Activated CD8-positive, alpha-beta memory T cell treated with anti-CD3 and anti-CD28 coated beads, Interleukin-2, amount 50 U/mL, for 24 hours (primary cell): ENCODE measurements around the gene IRS2.

Source experiments
- DNase-seq: peaks from one replicate; pipeline ENCODE4 v3.0.0-alpha.2; 2020; ENCODE audit errors: extremely low read depth

IRS2 gene

DNA sequence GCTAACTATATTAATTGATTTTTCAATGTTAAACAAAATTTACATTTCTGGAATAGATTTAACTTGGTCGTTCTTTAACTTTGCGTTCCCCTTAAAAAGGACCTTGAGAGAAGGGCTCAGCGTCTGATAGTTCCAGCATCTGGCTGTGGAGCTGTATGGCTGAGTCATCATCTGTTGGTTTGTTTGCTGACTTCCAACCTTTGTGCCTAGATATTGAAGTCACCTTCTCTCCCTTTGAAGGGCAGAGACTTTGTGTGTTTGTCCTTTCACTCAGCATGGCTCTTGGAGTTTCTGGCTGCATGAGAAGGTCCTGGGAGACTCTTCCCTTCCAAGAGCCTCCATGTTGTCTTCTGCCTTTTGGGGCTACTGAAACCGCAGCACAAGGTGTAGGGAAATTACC, 16.6 kb upstream of the IRS2 start:
- no peak for DNase-seq

DNA sequence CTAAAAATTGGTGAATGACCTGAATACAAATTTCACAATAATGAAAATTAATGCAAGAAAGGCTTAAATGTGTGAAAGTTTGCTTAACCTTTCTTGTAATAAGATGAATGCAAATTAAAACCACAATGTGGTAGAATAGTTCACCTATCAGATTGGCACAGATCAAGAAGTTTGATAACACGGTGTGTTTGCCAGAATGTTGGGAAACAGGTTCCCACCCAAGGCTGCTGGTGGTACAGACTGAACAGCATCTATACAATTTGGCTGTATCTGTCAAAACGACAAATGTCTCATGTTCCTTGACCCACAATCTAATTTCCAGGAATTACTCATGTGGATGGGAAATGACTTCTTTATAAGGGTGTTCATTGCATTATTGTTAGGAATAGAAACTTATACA, 8.6 kb upstream of the IRS2 start:
- DNase-seq: no peak

DNA sequence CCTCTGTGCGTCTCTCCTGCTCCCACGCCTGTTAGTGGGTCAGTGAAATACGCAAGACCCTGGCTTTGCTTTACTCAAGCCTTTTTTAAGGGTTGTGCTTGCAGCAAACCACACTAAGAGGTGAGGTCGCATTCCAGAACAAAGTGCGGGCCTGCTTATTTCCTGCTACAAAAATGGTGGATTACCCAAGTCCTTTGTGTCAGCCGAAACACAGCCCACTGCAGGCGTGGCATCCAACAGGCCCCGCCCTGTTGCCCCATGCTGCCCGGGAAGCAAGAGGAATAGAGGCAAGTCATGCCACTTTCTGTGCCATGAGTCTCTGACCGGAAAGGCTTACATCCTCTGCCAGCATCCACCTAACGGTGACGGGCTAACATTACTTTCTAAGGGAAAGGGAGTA, 7.7 kb upstream of the IRS2 start:
- DNase-seq: no peak

DNA sequence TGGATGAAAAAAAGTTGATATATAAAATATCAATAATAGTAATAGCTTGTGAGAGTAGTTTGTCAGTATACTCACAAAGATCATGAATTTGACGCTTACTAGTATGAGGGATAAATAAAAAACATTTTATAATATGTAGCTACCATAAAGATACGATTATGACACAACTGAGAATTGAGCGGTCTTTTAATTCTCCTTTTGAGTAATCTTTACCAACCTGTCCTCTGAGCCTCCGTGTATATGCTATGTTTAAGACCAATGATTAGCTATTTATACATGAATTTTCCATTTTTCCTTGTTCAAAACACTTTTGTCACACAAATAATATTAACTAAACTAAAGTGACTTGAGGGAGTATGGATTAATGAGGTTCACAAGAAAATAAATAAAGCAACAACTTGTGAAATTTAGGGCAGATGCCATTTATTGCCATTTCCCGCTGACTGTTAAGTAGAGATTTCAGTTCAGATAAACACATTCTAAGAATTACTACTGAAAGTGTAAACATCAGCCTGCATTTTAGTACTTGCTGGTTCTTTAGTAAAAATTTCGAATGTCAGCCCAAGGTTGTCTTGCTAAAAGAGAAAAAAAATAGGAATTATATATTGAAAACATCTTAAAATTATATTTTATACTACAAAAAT, 6.2 kb upstream of the IRS2 start:
- no peak for DNase-seq

DNA sequence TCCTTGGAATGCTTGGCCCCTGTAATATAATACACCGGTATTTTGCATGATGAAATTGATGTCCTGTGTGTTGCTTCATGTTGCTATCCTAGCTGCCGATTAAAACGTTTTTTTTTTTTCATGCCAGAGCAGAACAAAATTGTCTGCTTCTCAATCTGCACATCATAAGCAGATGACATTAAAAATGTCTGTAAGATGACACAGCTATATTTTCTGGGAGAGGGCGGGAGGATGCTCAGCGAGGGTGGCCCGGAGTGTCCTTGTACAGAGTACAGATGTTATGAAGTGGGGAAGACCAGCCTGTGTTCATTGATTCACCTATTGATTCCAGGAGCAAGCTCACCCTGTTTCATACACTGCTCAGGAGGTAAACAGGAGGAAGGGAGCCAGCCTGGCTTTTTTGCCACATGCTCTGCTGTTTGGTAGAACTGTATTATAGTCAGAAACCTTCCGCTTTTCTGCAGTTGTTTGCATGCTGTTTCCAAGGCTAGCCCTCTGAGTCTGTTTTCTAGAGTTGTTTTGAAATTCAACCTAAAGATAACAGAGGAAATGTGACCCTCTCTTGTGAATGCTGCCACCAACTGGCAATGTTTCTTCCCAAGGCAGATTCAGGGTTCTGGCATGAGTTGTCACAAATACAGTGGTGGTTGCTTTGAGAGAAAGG, 4.7 kb upstream of the IRS2 start:
- DNase-seq: no peak

DNA sequence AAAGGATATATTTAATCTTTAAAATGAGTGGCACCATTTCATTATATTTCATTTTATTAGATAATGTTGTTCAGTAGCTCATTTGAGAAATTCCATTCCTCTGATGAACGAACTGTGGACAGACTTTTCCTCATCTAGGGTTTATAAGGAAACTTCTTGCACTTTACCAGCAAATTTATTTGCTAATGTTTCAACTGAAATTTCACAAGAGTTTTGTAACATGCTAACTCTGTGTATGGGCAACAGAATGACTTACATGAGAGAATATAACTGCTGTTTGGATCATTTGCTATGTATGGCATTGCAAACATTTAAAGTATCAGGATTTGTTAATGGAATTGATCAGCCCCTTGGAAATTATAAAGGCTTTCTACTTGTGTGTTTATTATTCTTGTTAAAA, 3.7 kb upstream of the IRS2 start:
- DNase-seq: no peak

DNA sequence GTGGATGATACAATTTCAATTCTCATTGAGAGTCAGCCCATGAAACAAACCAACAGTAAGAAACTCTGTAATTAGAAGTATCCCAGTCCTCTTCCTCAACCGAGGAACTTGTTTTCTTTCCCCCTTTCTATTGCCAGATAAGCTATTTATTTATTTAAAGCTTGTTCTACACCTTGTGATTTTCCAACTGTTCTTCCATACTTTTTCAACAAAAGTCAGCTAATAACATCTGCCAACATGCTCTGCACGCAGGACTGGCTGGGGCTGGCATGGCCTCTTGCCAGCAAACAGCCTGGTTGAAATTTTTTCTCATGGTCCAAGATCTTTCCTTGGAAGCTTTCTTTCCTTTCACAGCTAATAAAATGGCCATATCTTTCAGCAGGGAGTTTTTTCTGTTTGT, 2.9 kb upstream of the IRS2 start:
- DNase-seq: no peak

DNA sequence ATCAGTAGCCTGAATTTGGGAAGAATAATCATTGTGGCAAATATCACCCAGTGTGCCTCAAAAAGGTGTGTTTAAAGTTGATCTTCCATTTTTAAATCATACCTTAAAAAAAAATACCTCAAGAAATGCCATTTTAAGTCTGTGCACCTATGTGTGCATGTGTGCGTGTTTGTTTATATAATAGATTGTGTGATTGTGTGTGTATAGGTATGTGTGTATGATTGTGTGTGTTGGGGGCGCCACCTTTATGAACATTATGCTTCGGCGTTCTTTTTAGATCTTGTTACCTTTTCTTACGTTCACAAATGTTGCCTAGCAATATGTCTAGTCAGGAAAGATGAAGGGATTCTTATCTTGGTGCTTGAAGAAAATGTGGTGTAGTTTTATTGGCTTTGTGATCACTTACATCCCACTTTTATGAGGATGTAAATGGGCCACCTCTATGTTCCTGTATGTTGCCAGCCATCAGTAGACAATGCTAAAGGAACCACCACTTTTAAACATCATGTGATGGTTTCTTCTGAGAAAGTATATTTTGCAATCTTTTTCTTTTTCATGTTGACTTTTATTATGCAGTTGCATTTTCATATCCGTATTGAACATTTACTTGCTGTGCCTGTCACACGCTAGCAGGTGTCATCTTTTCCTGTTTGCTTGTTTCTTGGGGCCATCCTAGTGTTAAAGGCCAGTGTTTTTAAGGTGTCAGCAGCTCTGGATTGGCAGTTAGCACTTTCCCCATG, 2.2 kb upstream of the IRS2 start:
- no peak for DNase-seq

DNA sequence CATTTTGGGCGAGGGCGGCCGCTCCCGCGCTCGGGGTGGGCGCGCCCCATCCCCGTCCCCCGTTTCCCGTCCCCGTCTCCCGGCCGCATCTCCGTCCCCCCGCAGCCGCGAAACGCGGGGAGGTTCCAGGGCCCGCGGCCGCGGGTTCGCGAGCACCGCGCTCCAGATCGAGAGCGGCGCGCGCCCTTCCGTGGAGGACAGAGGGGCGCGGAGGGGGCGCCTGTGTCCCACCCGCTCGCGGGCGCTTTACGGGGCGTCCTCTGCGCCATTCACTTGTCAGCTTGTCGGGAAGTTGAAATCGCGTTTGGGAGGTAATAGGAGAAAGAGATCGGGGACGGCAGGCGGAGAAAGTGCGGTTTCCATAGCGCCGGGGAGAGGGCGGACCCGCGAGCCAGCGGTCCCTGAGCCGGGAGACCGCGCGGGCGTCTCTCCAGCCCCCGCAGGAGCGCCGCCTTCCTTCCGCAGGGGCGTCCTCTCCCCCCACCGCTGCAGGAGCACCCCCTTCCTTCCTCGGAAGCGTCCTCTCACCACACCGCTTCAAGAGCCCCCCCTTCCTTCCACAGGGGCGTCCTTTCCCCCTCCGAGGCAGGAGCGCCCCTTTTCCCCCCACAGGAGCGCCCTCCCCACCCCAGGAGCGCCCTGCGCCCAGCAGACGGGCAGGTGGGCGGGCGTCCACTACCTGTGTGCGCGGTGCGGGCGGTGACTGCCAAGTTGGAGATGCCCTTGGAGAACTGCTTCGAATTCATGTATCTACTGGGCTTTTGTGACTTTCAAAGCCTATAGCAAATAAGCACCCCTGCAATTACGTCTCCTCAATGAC, 962 bp upstream of the IRS2 start:
- no peak for DNase-seq

DNA sequence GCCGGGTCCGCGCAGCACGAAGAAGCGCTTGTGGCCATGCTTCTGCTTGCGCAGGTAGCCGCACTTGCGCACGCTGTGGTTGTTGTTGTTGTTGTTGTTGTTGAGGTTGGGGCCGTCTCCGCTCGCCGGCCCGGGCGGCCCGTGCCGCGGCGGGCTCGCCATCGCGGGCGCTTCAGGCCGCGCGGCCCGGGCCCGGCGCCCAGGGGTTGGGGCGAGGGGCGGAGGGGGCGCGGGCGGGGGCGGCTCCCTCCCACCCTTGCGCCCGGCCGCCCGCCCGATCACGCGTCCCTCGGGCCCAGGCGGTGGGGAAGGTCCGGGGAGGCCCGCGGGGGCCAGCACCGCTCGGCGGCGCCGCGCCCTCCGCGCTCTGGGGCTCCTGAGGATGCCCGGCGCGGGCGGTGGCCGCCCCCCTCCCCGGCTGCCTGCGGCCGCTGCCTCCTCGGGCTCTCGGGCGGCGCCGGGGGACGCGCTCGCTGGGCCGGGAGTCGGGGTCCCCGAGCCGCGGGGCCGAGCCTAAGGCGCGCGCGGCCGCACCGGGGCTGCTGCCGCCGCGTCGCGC, 412 bp downstream of the IRS2 start:
- DNase-seq: no peak

DNA sequence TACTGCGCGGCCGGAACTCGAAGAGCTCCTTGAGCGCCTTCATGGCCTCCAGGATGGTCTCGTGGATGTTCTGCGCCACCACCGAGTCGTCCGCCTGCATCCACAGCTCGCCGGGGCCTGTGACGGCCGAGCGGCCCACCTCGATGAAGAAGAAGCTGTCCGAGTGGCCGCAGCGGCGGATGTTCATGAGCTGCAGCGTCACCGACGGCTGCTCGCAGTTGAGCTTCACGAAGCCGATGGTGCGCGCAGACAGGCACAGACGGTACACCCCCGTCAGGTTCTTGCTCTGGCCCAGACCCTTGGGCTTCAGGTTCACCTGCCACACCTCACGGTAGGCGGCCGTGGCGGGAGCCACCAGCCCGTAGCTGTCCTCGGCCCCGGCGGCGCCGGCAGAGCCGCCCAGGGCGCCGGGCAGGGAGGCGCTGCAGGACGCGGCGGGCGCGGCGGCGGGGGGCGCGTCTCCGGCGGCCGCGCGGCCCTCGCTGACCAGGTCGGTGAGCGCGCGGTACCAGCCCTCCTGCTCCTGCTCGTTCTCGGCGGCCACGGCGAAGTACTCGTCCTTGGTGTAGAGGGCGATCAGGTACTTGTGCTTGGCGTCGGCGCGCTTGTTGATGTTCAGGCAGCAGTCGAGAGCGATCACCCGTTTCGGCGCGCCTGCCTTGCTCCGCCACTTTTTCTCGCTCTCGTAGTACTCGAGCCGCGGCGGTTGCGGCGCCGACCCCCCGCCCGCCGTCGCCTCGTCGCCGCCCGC, 1.1 kb downstream of the IRS2 start:
- no peak for DNase-seq

DNA sequence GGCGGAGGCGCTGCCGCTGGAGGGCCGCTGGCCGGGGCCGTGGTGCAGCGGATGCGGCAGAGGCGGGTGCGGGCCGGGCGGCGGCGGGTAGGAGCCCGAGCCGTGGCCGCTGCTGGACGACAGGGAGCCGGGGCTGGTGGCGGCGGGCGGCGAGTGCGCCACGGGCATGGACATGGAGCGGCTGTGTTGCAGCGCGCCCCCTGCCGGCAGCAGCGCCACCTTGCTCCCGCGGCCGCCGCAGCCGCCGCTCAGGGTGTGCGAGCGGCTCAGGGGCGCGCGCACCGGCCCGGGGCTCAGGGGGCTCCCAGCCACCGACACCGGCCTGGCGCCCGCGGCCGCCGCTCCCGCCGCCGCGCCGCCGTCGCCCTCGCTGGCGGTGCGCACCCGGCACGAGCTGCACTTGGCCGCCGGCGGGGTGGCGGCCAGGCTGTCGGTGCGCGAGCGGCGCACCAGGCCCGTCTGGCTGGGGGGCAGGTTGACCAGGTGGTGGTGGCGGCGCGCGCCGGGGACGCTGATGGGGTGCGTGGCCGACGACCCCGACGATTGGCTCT, 1.7 kb downstream of the IRS2 start:
- DNase-seq: no peak

DNA sequence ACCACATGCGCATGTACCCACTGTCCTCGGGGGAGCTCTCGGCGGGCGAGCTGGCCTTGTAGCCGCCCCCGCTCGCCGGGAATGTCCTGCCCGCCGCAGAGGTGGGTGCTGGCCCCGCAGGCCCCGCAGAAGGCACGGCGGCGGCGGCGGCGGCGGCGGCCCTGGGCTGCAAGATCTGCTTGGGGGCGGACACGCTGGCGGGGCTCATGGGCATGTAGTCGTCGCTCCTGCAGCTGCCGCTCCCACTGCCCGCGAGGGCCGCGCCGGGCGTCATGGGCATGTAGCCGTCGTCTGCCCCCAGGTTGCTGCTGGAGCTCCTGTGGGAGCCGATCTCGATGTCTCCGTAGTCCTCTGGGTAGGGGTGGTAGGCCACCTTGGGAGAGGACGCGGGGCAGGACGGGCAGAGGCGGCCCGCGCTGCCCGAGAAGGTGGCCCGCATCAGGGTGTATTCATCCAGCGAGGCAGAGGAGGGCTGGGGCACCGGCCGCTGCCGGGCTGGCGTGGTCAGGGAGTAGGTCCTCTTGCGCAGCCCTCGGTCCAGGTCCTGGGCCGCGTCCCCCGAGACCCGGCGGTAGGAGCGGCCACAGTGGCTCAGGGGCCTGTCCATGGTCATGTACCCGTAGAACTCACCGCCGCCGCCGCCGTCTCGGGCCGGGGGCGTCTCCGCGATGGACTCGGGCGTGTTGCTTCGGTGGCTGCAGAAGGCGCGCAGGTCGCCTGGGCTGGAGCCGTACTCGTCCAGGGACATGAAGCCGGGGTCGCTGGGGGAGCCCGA, 2.4 kb downstream of the IRS2 start:
- DNase-seq: no peak

DNA sequence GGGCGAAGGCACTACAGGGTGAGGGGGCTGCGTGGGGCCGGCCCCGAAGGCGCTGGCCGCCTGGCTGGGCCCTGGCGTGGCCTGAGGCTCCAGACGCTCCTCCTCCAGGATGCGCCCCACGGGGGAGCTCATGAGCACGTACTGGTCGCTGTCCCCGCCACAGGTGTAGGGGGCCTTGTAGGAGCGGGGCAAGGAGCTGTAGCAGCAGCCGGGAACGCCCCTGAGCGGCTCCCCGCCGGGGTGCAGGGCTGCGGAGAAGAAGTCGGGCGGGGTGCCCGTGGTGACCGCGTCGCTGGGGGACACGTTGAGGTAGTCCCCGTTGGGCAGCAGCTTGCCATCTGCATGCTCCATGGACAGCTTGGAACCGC, 3.0 kb downstream of the IRS2 start:
- DNase-seq: no peak

DNA sequence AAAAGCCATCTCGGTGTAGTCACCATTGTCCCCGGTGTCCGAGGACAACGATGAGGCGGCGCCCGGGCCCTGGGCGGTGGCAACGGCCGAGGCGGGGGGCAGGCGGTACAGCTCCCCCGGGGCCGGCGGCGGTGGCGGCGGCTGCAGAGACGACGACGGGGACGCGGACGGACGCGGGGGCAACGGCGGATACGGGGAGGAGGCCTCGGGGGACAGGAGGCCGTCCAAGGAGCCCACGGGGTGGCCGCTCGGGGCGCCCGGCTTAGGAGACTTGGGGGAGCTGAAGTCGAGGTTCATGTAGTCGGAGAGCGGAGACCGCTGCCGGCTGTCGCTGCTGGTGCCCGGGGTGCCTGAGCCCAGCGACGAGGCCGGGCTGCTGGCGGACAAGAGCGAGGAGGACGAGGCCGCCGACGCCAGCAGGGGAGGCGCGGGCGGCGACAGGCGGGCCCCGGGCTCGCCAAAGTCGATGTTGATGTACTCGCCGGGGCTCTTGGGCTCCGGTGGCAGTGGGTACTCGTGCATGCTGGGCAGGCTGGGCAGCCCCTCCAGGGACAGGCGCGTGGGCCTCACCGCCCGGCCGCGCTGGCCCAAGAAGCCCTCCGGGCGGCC, 3.5 kb downstream of the IRS2 start:
- DNase-seq: no peak

DNA sequence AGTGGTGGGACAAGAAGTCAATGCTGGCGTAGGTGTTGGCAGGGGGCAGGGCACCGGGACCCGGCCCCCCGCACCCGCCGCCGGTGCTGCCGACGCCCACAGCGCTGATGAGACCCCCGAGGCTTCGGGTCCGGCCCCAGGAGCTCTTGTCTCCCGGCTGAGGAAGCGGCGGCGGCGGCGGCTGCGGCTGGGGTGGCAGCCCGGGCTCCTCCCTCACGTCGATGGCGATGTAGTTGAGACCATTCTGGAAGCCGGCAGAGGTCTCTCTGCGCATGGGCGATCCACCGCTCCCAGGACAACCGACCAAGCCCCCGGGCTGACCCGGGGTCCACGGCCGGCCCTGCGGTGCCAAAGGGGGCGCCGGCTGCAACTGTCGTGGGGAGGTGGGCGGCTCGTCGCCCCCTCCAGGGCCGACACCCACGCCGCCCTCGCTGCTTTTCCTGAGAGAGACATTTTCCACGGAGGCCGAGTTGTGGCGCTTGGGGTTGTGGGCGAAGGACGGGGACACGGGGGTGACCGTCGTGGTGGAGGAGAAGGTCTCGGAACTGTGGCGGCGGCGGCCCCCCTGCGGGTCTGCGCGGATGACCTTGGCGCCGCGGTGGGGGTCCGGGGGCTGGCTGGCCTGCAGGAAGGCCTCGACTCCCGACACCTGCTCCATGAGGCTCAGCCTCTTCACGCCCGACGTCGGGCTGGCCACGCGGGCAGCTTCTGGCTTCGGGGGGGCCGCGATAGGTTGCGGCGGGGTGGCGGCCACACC, 4.1 kb downstream of the IRS2 start:
- no peak for DNase-seq

DNA sequence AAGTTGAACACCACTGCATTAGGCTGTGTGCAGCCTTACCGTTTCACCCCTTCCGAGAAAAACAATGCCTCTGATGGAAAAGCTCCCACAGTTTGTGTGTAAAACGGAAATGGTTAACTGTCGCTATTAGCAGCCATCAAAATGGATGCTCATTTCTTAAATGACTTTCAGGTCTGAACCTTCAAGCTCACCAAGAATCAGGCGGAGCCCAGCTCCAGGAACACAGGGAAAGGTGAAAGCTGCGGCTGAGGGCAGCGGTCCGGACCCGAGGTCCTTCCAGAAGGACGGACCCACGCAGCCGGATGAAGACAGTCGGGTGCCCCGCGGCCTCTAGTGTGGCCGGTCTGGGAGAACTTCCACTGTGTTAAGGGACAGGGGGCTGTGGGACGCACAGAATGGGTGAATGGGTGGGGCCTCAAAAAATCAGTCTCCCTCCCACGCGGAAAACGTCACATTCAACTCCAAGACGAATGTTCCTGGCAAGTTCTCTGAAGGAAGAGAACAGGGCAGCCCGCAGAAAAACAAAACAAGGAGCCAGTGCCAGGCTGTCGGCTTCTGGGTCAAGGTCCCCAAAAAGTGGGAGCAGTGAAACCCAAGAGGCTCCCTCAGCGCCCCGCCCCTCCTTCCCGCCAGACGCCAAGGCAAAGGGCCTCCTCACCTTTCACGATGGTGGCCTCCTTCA, 4.9 kb downstream of the IRS2 start:
- DNase-seq: no peak

DNA sequence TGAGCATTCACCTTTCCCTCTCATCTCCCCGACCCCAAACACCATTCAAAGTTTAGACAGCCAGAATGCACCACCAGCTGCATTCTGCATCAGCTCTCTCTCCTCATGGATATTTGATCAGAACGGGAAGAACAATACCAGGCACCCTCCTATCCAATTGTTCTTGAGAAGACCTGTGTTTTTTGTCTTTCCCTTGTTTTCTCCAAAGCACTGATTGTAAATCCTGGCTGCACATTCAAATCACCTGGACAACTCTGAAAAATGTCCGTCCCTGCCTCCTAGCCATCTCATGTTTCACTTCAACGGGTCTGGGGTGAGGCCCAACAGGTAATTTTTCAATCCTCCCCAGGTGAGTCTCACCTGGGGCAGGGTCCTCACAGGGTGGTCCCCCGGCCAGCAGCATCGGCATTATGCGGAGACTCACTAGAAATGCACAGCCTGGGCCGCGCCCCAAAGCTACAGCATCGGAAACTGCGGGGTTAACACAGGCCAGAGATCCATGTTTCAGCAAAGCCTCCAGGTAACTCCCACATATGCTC, 5.5 kb downstream of the IRS2 start:
- DNase-seq: no peak
